ENCODE measurements around the gene MPC1. TPM values are rescaled to one million over a fixed set of nuclear protein-coding genes. Genes with fewer than 3 reads are reported as not detected.
"Not testable (repeated sequence)": the region's sequence is repeated elsewhere in the genome, so short reads cannot be mapped to it uniquely, and the experiment has no call there.

Gene MPC1
- total RNA-seq, 2 donors from 2014 or later: 21.6 to 22.1 TPM

DNA sequence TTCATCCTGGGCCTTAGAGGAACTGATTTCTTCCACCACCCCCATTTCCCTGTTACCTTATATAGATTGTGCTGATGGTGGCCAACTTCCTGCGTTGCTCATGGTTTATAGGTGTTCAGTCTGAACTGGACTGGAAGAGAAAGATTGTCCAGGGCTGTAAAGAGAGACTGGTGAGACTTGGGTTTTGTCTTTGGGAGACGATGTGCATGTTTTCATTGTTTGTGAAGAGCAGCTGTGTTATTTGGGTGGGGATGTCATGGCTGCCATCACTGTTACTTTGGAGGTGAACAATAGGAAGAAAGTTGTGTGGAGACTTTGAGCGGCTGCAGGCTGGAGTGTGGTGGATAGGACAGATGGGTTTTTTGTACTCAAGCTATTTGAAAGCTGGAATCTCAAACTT, 15.6 kb upstream of the MPC1 start:
- H3K9me3 ChIP-seq (ENCODE audit: control insufficient read depth, low read length, poor library complexity, severe bottlenecking): no peaks in the 10 kb centered on the region
- Mint-ChIP-seq H3K27me3 (peaks cover 22% of the 10 kb centered on the region), H3K4me3 (no peak overlapping the region), H3K36me3 (ENCODE audit: low read depth) (no peaks in the 10 kb centered on the region), H3K4me1 (peaks cover 12% of the 10 kb centered on the region), H3K27ac (no peak overlapping the region)
- no peak for ATAC-seq
- no peak for DNase-seq

DNA sequence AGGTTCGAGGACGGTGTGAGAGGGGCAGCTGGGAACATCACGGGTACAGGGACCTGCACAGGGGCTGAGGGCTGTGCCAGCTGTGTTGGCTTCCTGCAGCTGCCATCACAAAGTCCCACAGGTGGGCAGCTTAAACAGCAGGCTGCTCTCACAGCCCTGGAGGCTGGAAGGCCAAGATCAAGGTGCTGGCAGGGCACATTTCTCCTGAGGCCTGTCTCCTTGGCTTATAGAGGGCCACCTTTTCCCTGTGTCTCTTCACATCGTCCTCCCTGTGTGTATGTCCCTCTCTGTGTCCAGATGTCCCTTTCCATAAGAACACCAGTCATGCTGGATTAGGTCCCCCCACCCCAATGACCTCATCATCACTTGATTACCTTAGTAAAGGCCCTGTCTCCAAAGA, 15.1 kb upstream of the MPC1 start:
- H3K36me3 Mint-ChIP-seq (ENCODE audit: low read depth): no peaks in the 10 kb centered on the region
- H3K4me1 Mint-ChIP-seq: peaks cover 10% of the 10 kb centered on the region

GRCh38 chr6:166395778-166396177, 13.0 kb upstream of the MPC1 start:
- no peak overlapping the region for H3K27ac Mint-ChIP-seq
- DNase-seq: no peak
- no peak overlapping the region for H3K4me3 Mint-ChIP-seq
- H3K9me3 ChIP-seq (ENCODE audit: control insufficient read depth, low read length, poor library complexity, severe bottlenecking): no peaks in the 10 kb centered on the region
- peaks cover 28% of the 10 kb centered on the region for H3K27me3 Mint-ChIP-seq
- H3K36me3 Mint-ChIP-seq (ENCODE audit: low read depth): no peaks in the 10 kb centered on the region
- peaks cover 6% of the 10 kb centered on the region for H3K4me1 Mint-ChIP-seq
- ATAC-seq: no peak

More for the DNA sequence above, 15.1 kb upstream of the MPC1 start:
- DNase-seq (no peak), ATAC-seq (no peak)
- Mint-ChIP-seq H3K27ac (no peak overlapping the region), H3K27me3 (peaks cover 22% of the 10 kb centered on the region), H3K4me3 (no peak overlapping the region)
- H3K9me3 ChIP-seq (ENCODE audit: control insufficient read depth, low read length, poor library complexity, severe bottlenecking): no peaks in the 10 kb centered on the region

GRCh38 chr6:166395351-166395750, 12.6 kb upstream of the MPC1 start:
- DNase-seq: no peak
- no peaks in the 10 kb centered on the region for H3K9me3 ChIP-seq (ENCODE audit: control insufficient read depth, low read length, poor library complexity, severe bottlenecking)
- H3K27ac Mint-ChIP-seq: no peak overlapping the region
- ATAC-seq: no peak
- peaks cover 4% of the 10 kb centered on the region for H3K4me1 Mint-ChIP-seq
- H3K4me3 Mint-ChIP-seq: no peak overlapping the region
- H3K27me3 Mint-ChIP-seq: peaks cover 28% of the 10 kb centered on the region
- H3K36me3 Mint-ChIP-seq (ENCODE audit: low read depth): no peaks in the 10 kb centered on the region

DNA sequence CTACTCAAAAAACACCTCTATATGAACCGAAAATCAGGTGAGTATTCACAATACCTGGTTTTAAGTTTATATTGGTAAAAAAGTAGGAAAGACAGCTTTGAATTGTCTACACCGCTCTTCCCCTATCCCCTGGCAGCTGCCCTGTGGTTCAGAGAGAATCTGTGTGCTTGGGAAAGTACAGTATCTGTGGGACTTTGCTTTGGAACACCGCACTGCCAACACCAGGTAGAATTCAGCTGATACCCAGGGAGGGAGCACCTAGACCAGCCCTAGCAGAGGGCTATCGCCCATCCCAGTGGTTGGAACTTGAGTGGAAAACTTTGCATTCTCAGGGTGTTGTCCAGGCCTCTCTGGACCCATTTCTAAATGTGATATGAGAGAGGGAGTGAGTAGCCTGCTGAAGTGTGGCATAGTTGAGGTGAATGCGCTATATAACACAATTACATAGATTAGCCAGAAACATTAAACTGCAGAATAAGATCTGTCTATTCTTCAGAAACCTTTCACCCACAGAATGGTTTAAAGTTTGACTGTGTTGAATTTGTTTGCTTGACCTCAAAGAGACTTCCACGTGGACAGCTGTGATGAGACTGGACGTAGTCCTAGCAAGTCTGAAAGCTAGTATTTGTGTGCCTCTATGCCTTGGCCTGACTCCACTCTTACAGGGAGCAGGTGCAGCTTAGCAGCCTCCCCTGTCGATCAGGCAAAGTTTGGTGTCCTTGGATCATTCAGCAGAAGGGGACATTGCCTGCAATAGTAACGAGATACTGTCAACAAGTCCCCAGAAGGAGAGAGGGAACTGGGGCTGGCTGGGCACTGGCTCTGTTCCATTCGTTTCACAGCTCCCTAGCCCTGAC, 11.5 kb upstream of the MPC1 start:
- H3K27me3 Mint-ChIP-seq: peaks cover 25% of the 10 kb centered on the region
- H3K27ac Mint-ChIP-seq: no peak overlapping the region
- DNase-seq (no peak), ATAC-seq (no peak)
- H3K4me1 Mint-ChIP-seq: peaks cover 5% of the 10 kb centered on the region
- no peak overlapping the region for H3K4me3 Mint-ChIP-seq
- H3K9me3 ChIP-seq (ENCODE audit: control insufficient read depth, low read length, poor library complexity, severe bottlenecking): no peaks in the 10 kb centered on the region
- no peaks in the 10 kb centered on the region for H3K36me3 Mint-ChIP-seq (ENCODE audit: low read depth)

GRCh38 chr6:166393535-166393823, 10.7 kb upstream of the MPC1 start:
- no peaks in the 10 kb centered on the region for H3K9me3 ChIP-seq (ENCODE audit: control insufficient read depth, low read length, poor library complexity, severe bottlenecking)
- peaks cover 22% of the 10 kb centered on the region for H3K27me3 Mint-ChIP-seq
- ATAC-seq (no peak), DNase-seq (no peak)
- H3K27ac Mint-ChIP-seq: no peak overlapping the region
- peaks cover 3% of the 10 kb centered on the region for H3K4me1 Mint-ChIP-seq
- no peak overlapping the region for H3K4me3 Mint-ChIP-seq
- no peaks in the 10 kb centered on the region for H3K36me3 Mint-ChIP-seq (ENCODE audit: low read depth)

DNA sequence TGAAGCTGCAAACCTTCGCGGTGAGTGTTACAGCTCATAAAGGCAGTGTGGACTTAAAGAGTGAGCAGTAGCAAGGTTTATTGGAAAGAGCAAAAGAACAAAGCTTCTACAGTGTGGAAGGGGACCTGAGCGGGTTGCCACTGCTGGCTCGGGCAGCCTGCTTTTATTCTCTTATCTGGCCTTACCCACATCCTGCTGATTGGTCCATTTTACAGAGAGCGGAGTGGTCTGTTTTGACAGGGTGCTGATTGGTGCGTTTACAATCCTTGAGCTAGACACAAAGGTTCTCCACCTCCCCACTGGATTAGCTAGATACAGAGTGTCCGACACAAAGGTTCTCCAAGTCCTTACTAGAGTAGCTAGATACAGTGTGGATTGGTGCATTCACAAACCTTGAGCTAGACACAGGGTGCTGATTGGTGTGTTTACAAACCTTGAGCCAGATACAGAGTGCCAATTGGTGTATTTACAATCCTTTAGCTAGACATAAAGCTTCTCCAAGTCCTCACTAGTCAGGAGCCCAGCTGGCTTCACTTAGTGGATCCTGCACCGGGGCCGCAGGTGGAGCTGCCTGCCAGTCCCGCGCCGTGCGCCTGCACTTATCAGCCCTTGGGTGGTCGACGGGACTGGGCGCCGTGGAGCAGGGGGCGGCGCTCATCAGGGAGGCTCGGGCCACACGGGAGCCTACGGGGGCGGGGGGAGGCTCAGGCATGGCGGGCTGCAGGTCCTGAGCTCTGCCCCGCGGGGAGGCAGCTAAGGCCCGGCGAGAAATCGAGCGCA, 10.2 kb upstream of the MPC1 start:
- not testable (repeated sequence) for H3K4me3 Mint-ChIP-seq; H3K4me1 Mint-ChIP-seq; H3K9me3 ChIP-seq (ENCODE audit: control insufficient read depth, low read length, poor library complexity, severe bottlenecking); DNase-seq; ATAC-seq; H3K36me3 Mint-ChIP-seq (ENCODE audit: low read depth); H3K27ac Mint-ChIP-seq
- peaks cover 22% of the 10 kb centered on the region for H3K27me3 Mint-ChIP-seq

DNA sequence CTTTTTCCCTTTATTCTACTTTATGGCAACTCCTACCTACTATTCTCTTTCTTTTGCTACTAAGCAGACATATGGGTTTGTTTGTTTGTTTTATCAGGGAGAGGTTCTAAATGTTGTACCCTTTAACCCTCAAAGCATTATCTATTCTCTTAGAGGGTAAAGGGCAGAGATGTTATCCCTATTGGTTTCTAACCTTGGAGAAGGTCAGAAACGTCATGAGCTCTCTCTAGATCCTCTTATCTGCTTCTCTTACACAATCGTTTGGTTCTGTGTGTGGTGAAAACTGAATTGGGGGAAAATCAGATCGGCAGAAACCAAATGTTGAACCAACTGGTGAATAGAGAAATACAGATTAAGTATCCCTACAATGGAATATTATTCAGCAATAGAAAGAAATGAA, 6.4 kb upstream of the MPC1 start:
- no peaks in the 10 kb centered on the region for H3K9me3 ChIP-seq (ENCODE audit: control insufficient read depth, low read length, poor library complexity, severe bottlenecking)
- no peaks in the 10 kb centered on the region for H3K36me3 Mint-ChIP-seq (ENCODE audit: low read depth)
- DNase-seq: no peak
- no peak overlapping the region for H3K27ac Mint-ChIP-seq
- ATAC-seq: no peak
- peak overlapping the region; percentile 43 for H3K4me3 Mint-ChIP-seq
- peaks cover 3% of the 10 kb centered on the region for H3K4me1 Mint-ChIP-seq
- H3K27me3 Mint-ChIP-seq: peaks cover 8% of the 10 kb centered on the region

- no peak for DNase-seq
- Mint-ChIP-seq H3K4me3 (no peak overlapping the region), H3K27me3 (peaks cover 5% of the 10 kb centered on the region), H3K27ac (no peak overlapping the region), H3K36me3 (ENCODE audit: low read depth) (no peaks in the 10 kb centered on the region), H3K4me1 (peaks cover 3% of the 10 kb centered on the region)
- ATAC-seq: no peak
- no peaks in the 10 kb centered on the region for H3K9me3 ChIP-seq (ENCODE audit: control insufficient read depth, low read length, poor library complexity, severe bottlenecking)
These were observed 5.7 kb upstream of the MPC1 start for GRCh38 chr6:166388290-166389004.

DNA sequence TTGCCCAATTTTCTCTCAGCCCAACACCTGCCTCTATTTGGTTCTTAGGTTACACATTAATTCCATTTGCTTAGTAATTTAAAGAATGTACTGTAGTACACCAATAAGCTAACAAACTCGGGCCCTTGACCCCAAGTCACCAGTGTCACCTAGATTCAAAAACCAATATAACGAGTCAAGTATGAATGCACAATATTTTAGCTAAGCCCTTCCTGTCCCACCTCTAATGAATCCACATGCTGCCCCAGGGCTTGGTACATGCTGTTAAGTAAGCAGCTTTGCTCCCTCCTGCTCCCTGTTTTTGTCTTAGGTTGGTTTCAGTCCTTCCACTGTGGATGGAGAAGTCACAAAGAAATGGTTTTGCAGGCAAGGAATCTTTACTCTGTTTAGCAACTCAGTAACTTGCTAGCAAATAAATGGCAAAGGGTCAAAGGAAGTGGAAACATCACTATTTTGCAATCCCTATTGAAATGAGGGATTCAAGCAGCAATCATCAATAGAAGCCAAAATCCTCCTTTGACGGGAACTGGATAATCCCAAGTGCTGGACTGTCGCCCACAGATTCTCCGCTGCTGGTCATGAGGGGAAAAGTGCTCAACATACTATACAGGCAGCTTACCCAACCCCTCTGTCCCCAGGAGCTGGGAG, 5.0 kb upstream of the MPC1 start:
- Mint-ChIP-seq H3K4me3 (no peak overlapping the region), H3K4me1 (peaks cover 3% of the 10 kb centered on the region), H3K27me3 (peaks cover 5% of the 10 kb centered on the region), H3K36me3 (ENCODE audit: low read depth) (no peaks in the 10 kb centered on the region), H3K27ac (no peak overlapping the region)
- no peak for DNase-seq
- no peak for ATAC-seq
- H3K9me3 ChIP-seq (ENCODE audit: control insufficient read depth, low read length, poor library complexity, severe bottlenecking): no peaks in the 10 kb centered on the region

- H3K36me3 Mint-ChIP-seq (ENCODE audit: low read depth); H3K27me3 Mint-ChIP-seq; H3K27ac Mint-ChIP-seq; H3K9me3 ChIP-seq (ENCODE audit: control insufficient read depth, low read length, poor library complexity, severe bottlenecking); DNase-seq; H3K4me3 Mint-ChIP-seq; H3K4me1 Mint-ChIP-seq; ATAC-seq: not testable (repeated sequence)
These were observed 4.4 kb upstream of the MPC1 start for GRCh38 chr6:166387098-166387497.

DNA sequence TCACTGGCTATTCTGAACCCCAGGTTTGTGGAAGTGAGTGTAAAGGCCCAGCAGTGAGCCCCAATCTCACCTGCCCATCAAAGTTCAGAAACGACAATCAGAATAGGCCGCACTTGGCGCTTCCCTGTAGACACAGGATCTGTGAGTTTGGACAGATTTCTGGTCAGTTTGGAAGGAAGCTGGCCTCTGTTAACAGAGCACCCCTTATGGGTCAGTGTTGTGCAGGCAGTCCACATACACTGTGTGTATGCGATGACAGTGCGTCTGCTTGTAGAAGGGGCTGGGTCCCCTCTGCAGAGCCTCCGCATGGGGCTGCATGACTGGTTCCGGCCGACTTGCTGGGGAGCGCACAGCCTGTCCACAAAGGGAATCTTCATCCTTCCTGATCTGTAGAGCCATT, 3.4 kb upstream of the MPC1 start:
- H3K4me3 Mint-ChIP-seq: no peak overlapping the region
- H3K36me3 Mint-ChIP-seq (ENCODE audit: low read depth): no peaks in the 10 kb centered on the region
- no peak overlapping the region for H3K27ac Mint-ChIP-seq
- no peak for ATAC-seq
- no peaks in the 10 kb centered on the region for H3K27me3 Mint-ChIP-seq
- H3K4me1 Mint-ChIP-seq: peaks cover 10% of the 10 kb centered on the region
- DNase-seq: no peak
- H3K9me3 ChIP-seq (ENCODE audit: control insufficient read depth, low read length, poor library complexity, severe bottlenecking): no peaks in the 10 kb centered on the region

DNA sequence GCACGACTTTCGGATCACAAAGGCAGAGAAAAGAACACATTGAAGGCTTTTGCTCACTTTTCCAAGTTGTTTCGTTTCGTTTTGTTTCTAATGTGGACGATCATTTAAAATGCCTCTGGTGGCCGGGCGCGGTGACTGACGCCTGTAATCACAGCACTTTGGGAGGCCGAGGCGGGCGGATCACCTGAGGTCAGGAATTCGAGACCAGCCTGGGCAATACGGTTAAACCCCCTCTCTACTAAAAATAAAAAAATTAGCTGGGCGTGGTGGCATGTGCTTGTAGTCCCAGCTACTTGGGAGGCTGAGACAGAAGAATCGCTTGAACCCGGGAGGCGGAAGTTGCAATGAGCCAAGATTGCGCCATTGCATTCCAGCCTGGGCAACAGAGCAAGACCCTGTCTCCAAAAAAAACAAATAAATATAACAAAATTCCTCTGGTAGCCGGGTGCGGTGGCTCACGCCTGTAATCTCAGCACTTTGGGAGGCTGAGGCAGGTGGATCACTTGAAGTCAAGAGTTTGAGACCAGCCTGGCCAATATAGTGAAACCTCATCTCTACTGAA, 1.1 kb upstream of the MPC1 start:
- peak overlapping the region; percentile 60 for H3K27ac Mint-ChIP-seq
- H3K4me3 Mint-ChIP-seq: peak overlapping the region; percentile 88
- not testable (repeated sequence) for H3K27me3 Mint-ChIP-seq; H3K9me3 ChIP-seq (ENCODE audit: control insufficient read depth, low read length, poor library complexity, severe bottlenecking); DNase-seq; H3K4me1 Mint-ChIP-seq; H3K36me3 Mint-ChIP-seq (ENCODE audit: low read depth); ATAC-seq
